Hepatocyte (in vitro differentiated cells): ENCODE data around the gene PALD1.

ENCODE experiments used
- EZH2 ChIP-seq: fragments of 200-600 bp; sonication (generic); IDR thresholded peaks from 2 replicates; pipeline ENCODE4 v1.6.1; 2016; ENCODE audit warnings: antibody characterized with exemption, mild to moderate bottlenecking, borderline replicate concordance
- EZH2phosphoT487 ChIP-seq: fragments of 200-600 bp; sonication (generic); IDR thresholded peaks from one replicate; pipeline ENCODE4 v1.6.1; 2018; ENCODE audit warnings: antibody characterized with exemption, mild to moderate bottlenecking, low read depth, moderate library complexity; ENCODE audit not compliant: unreplicated experiment, severe bottlenecking

DNA sequence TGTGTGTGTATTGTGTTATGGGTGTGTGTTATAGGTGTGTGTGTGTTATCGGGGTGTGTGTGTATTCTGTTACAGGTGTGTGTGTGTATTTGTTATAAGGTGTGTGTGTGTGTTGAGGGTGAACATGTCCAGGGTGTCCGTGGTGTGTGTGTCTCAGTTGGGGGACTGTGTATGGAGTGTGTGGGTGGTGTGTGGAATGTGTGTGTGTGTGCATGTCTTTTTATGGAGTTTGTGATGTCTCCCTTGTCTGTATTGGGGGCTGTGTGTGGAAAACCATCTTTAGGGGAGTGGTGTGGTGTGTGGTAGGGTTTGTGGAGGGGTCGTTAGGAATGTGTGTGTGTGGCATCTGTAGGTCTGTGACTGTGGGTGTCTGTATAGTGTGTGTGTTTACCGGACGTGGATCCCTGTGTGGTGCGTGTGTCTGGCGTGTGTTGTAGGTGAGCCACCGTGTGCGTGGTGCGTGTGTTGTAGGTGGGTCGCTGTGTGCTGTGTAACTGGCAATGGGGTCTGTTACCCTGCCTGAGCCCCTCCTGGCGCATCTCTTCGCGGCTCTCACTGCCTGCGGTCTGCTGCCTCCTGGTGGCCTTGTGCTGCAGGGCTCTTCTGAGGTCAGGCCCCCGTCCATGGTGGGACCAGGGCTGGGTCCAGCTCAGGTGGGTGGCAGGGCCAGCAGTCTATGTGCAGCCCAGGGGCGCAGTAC lies 61.7 kb downstream of the PALD1 start:
- TF ChIP-seq EZH2phosphoT487 (no peak), EZH2 (no peak)
